GM12801 (cell line): ENCODE data around the gene RPS15.

Experiments used
- TF ChIP-seq, protein P1 (sequence below): IDR thresholded peaks from one replicate; pipeline ENCODE4 v1.5.1; 2011; ENCODE audit warnings: control low read depth; ENCODE audit not compliant: insufficient read length; ENCODE audit errors: extremely low read depth

Gene RPS15

DNA sequence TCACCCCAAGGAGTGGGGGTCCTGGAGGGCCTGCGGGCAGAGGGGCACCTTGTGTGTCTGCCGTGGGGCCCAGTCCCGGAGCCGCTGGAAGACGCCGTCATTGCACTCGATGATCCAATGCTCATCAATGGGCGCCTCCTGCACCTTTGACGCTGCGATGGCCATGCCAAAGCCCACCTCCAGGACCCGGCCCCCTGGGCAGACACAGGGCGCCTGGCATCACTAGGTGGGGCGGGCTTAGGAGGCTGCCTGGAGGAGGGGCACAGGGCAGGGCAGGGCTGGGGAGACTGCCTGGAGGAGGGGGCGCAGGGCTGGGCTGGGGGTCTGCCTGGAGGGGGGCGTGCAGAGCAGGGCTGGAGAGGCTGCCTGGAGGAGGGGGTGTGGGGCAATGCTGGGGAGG, 38.5 kb upstream of the RPS15 start:
- TF ChIP-seq, protein P1, sequence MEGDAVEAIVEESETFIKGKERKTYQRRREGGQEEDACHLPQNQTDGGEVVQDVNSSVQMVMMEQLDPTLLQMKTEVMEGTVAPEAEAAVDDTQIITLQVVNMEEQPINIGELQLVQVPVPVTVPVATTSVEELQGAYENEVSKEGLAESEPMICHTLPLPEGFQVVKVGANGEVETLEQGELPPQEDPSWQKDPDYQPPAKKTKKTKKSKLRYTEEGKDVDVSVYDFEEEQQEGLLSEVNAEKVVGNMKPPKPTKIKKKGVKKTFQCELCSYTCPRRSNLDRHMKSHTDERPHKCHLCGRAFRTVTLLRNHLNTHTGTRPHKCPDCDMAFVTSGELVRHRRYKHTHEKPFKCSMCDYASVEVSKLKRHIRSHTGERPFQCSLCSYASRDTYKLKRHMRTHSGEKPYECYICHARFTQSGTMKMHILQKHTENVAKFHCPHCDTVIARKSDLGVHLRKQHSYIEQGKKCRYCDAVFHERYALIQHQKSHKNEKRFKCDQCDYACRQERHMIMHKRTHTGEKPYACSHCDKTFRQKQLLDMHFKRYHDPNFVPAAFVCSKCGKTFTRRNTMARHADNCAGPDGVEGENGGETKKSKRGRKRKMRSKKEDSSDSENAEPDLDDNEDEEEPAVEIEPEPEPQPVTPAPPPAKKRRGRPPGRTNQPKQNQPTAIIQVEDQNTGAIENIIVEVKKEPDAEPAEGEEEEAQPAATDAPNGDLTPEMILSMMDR = no peak

DNA sequence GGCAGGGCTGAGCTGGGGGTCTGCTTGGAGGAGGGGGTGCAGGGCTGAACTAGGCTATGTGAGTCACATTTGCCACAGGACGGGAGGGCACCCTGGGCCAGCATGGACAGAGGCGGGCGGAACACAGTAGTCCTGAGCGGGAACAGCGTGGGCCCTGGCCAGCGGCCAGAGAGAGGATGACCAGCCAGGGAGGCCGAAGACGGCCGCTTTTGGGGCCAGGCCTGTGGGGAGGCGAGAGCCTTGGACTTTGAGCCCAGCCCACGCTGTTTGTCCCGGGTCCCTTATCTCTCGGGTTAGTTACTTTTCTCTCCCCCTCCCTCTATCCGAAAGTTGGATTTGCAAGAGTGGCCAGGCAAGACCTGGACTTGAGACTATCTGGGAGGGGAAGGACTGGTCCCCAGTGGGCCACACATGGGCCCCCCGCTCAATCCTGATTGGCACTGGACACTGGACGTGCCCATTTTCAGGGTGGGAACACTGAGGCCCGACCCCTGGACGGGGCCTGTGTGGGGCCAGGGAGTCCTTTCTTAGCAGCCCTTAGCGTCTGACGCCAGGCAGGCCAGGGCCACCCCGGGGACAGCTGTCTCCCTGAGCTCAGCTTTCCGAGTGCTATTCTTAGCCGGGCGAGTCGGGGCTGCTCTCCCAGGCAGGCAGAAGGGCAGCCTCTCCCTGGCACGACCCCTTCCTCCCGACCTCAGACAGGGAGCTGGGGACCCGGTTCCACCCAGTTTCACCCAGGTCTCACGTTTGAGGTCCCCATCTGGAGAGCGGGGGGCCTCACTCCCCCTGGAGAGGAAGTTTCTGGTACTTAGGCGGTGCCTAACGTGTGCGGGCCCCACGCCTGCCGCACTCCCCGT, 37.7 kb upstream of the RPS15 start:
- TF ChIP-seq, protein P1 = no peak

DNA sequence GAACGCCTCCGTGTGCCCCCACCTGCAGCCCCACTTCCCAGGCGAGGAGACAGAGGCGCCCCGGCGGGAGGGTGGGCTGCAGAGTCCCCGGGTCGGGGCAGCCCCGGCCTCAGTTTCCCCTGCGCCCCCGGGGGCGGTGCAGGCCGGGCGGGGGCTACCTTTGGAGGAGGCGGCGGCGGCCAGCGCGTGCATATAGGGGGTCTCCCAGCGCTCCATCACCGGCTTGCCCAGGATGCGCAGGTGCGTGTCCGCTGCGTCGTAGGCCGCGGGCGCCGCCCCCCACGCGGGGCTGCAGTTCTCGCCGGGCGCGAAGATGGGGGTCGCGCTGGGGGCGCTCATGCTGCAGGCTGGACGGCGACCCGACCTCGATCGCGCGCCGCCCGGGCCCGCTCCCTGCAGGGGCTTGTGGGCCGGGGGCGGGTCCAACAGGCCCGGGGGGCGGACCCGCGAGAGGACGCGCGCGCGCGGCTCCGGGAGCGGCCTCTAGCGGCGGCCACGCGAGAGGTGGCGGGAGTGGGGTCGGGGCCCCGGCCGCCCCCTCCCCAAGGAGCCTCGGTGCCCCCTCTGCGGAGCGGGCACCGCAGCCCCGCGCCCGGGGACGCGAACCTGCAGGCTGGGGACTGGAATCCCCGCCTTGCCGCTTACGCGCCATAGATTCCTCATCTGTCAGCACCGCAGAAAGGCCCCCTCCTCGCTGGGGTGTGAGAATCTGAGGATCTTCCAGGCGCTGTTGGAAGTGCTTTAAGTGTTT, 36.9 kb upstream of the RPS15 start, which contains the start of gene GAMT:
GAMT (minus strand) TSS at position 405 of the 751 bp plus-strand sequence; CDS start at position 339, 66 bp downstream.
- TF ChIP-seq, protein P1 = no peak

DNA sequence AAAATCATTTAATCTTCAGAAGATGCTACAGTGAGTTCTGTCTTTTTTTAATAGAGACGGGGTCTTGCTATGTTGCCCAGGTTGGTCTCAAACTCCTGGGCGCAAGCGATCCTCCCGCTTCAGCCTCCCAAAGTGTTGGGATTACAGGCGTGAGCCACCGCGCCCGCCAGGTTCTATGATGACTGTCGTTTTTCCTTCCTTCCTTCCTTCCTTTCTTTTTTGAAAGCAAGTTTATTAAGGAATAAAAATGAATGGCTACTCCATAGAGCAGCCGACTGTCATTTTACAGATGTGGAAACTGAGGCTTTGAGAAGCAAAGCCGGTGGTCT, 36.3 kb upstream of the RPS15 start:
- TF ChIP-seq, protein P1 = no peak

DNA sequence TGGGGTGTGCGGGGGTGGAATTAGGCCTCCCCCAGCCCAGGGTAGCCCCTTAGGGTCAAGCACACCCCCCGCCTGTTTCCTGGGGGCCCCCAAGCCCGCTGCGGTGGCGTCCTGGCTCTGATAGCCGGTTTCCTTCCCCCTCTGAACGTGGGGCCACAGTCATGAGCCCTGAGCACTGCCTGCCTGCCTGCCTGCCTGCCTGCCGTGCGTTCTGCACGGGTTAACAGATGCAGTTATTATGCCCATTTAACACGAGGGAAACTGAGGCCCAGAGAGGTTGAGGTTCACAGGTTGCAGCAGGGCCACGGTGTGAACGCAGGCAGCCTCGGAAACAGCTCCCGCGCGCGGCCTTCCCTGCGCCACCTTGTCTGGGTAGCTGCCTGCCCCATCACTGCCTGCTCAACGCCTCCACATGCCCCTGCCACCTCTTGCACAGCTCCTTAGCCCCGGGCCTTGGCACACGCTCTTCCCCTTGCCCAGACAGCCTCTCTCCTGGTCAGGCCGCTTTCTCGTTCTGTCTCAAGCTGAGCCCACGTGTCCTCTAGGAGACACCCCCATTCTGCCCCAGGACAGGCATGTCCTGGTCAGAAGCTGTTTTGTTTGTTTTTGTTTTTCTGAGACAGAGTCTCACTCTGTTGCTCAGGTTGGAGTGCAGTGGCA, 35.7 kb upstream of the RPS15 start:
- TF ChIP-seq, protein P1 = no peak

DNA sequence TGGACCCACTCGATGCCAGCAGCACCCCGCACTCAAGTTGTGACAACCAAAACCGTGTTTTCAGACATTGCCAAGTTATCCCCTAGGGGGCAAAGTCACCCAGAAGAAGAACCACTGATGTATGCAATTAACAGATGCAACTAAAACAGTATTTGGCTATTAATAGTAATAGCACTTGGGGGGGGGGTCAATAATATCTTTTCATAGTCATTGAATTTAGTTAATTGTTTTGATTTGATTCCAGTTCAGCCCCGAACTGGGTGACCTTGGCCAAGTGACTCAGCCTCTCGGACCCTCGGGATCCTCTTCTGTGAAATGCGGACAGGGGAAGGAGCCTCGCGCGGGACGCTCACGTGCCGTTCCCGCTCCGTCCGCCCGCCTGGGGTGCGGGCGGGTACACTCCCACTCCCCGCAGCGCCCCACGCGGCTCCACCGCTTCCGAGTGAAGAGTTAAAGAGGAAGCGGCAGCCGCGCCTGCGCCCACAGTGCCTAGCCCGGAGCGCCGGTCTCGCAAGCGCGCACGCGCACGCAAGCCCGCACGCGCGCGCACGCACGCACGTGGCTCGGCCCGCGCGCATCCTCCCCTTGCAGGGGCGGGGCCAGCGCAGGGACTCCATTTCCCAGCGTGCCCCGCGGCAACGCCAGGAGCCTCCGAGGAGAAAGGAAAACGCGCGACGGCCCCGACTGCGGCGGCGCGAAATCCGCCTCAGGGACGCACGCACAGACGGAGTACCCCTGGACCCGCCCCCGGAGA, 31.2 kb upstream of the RPS15 start:
- TF ChIP-seq, protein P1 = no peak
